ENCODE measurements around the gene MDP1. TPM values are rescaled to one million over a fixed set of nuclear protein-coding genes. Genes with fewer than 3 reads are reported as not detected.

Gene MDP1
- total and polyA plus RNA-seq, 10 of the 15 experiments (the other 5 are each of a cell fraction or from before 2014, with no cell fraction given): 10.4 to 45.8 (median 23.5) TPM

- in situ Hi-C loops (cut with MboI): no loop called here
- H3K9ac ChIP-seq (ENCODE audit: control insufficient read depth, insufficient read depth, low read length): no peak overlapping the region
- no peak overlapping the region for H3K4me2 ChIP-seq (ENCODE audit: control insufficient read depth, insufficient read depth)
Observed at GRCh38 chr14:24259282-24260025, 43.6 kb upstream of the MDP1 start.

More at GRCh38 chr14:24259282-24260025, 43.6 kb upstream of the MDP1 start:
- ChIA-PET CTCF (no interaction called here), RAD21 (ENCODE audit: unreplicated experiment) (no interaction called here), POLR2A (no interaction called here), SMC1A (ENCODE audit: uncharacterized antibody, unreplicated experiment) (interaction anchor here (0.8 kb wide), 1 partner anchor 13 kb away, joined by 3 read pairs; no protein-coding TSS in a partner anchor)
- Histone ChIP-seq H3K4me1 (ENCODE audit: control insufficient read depth, insufficient read depth, low read length) (no peaks in the 10 kb centered on the region), H3K9me3 (replicated peaks; ENCODE audit: control insufficient read depth, insufficient read depth, low read length) (no peaks in the 10 kb centered on the region), H3K27me3 (replicated peaks in 1 of 2; ENCODE audit: control insufficient read depth in 2 of 2, insufficient read depth in 2 of 2, low read length in 1 of 2) (no peaks in the 10 kb centered on the region), H2AFZ (ENCODE audit: control insufficient read depth, low read depth, low read length) (no peak overlapping the region), H4K20me1 (ENCODE audit: control insufficient read depth, insufficient read depth) (no peaks in the 10 kb centered on the region), H3K79me2 (ENCODE audit: control insufficient read depth, insufficient read depth, low read length) (no peaks in the 10 kb centered on the region), H3K27ac (ENCODE audit: control insufficient read depth, insufficient read depth) (no peak overlapping the region), H3K4me3 (no peak overlapping the region), H3K36me3 (ENCODE audit: control insufficient read depth in 2 of 2, insufficient read depth in 2 of 2, low read length in 1 of 2) (no peaks in the 10 kb centered on the region; a peak in 2 of 4 replicates)
- TF ChIP-seq ZNF24 (IDR thresholded peaks at IDR 0.05): no peak
- no peak for TF ChIP-seq STAT1 (conservative IDR thresholded peaks at IDR 0.05)
- TF ChIP-seq PML (IDR thresholded peaks at IDR 0.05; ENCODE audit: low read length): no peak
- TF ChIP-seq ZZZ3 (IDR thresholded peaks at IDR 0.05; ENCODE audit: control insufficient read depth, insufficient read length, low read depth): no peak
- no peak for TF ChIP-seq LARP7 (IDR thresholded peaks at IDR 0.05)
- TF ChIP-seq BACH1 (IDR thresholded peaks at IDR 0.05; ENCODE audit: borderline replicate concordance): no peak
- no peak for TF ChIP-seq BHLHE40 (IDR thresholded peaks at IDR 0.05; ENCODE audit: borderline replicate concordance in 1 of 2, low read depth in 2 of 2, low read length in 1 of 2)
- TF ChIP-seq HCFC1 (IDR thresholded peaks at IDR 0.05; ENCODE audit: low read length): no peak
- no peak for TF ChIP-seq IKZF2 (IDR thresholded peaks at IDR 0.05)
- no peak for TF ChIP-seq MYB (IDR thresholded peaks at IDR 0.05; ENCODE audit: borderline replicate concordance, low read depth, low read length)
- no peak for TF ChIP-seq MXI1 (IDR thresholded peaks at IDR 0.05; ENCODE audit: low read depth, low read length)
- TF ChIP-seq, protein P1, sequence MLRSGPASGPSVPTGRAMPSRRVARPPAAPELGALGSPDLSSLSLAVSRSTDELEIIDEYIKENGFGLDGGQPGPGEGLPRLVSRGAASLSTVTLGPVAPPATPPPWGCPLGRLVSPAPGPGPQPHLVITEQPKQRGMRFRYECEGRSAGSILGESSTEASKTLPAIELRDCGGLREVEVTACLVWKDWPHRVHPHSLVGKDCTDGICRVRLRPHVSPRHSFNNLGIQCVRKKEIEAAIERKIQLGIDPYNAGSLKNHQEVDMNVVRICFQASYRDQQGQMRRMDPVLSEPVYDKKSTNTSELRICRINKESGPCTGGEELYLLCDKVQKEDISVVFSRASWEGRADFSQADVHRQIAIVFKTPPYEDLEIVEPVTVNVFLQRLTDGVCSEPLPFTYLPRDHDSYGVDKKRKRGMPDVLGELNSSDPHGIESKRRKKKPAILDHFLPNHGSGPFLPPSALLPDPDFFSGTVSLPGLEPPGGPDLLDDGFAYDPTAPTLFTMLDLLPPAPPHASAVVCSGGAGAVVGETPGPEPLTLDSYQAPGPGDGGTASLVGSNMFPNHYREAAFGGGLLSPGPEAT (IDR thresholded peaks at IDR 0.05; ENCODE audit: low read depth): no peak
- TF ChIP-seq PAX8 (IDR thresholded peaks at IDR 0.05): no peak
- TF ChIP-seq FOXK2 (IDR thresholded peaks at IDR 0.05): no peak
- TF ChIP-seq TAF1 (IDR thresholded peaks at IDR 0.05; ENCODE audit: borderline replicate concordance, low read depth, low read length): no peak
- no peak for TF ChIP-seq MEF2A (IDR thresholded peaks at IDR 0.05; ENCODE audit: insufficient read depth, low read depth, low read length)
- no peak for TF ChIP-seq RAD21 (IDR thresholded peaks at IDR 0.05; ENCODE audit: insufficient read depth, low read depth, low read length)
- no peak for TF ChIP-seq FOXM1 (IDR thresholded peaks at IDR 0.05; ENCODE audit: low read depth, low read length)
- no peak for TF ChIP-seq ATF2 (IDR thresholded peaks at IDR 0.05; ENCODE audit: low read length)
- TF ChIP-seq TCF7 (IDR thresholded peaks at IDR 0.05; ENCODE audit: borderline replicate concordance): no peak
- 81% methylated on average over 15 of the region's 16 CpGs for WGBS (ENCODE audit: insufficient coverage, insufficient replicate concordance, low lambda C conversion rate, missing lambda C conversion rate)
- no TSS peak for BruUV-seq (replicated peaks)
- DNase-seq (ENCODE audit: low read depth, low spot score): no peak
- intact Hi-C loops (cut with micrococcal nuclease; ENCODE audit: unreplicated experiment): no loop called here
- FAIRE-seq: no peak
- ATAC-seq: no peak

All from GM12878 (cell line).